HepG2 (cell line): ENCODE measurements around the gene STIM2. TPM values are rescaled to one million over a fixed set of nuclear protein-coding genes. Genes with fewer than 3 reads are reported as not detected.

Source experiments
- ATAC-seq: fragments of 200-7000 bp; cut with Tn5 transposase; 3 replicates; pipeline ENCODE4 v1.9.1; 2020; ENCODE audit warnings: mild to moderate bottlenecking, moderate library complexity
- BruUV-seq: library from RNA; stranded (reverse); fragments of 400-500 nt; replicated peaks from 2 replicates; lab custom pipeline; 2021; lab: Mats Ljungman, UMichigan
- CTCF ChIA-PET: fragments of 300-600 bp; formaldehyde crosslinking; extraction: SDS; loops from one replicate; lab custom pipeline; 2021; ENCODE audit warnings: low total read pairs, inconsistent platforms, low intra/inter-chr PET ratio; lab: Yijun Ruan, JAX
- POLR2A ChIA-PET: fragments of 350-600 bp; sonication (Branson Sonifier 250); formaldehyde crosslinking; loops from one replicate; lab custom pipeline; 2020; ENCODE audit warnings: antibody characterized with exemption, inconsistent platforms; lab: Yijun Ruan, JAX
- DNase-seq: peaks from one replicate; pipeline ENCODE4 v3.0.0-alpha.2; 2015; ENCODE audit warnings: low spot score
- FAIRE-seq: peaks from 3 replicates; lab custom pipeline; 2011; peaks lifted over from hg19 to GRCh38; lab: Jason Lieb, UNC
- H2AFZ ChIP-seq: one replicate; pipeline ENCODE4 v1.6.1; 2011; ENCODE audit warnings: low read length, inconsistent platforms
- H3K27ac ChIP-seq: fragments of 300-600 bp; 3 replicates; pipeline ENCODE4 v1.8.0; 2011; ENCODE audit warnings: mixed run types, mild to moderate bottlenecking, mixed read lengths, low read length, inconsistent platforms; ENCODE audit not compliant: insufficient read depth; ENCODE audit errors: extremely low read length
- H3K27me3 ChIP-seq, 2 experiments: fragments of 200-600 bp in 1 of 2; 2 replicates in 1 of 2; 3 replicates in 1 of 2; pipeline versions ENCODE4 v1.6.0 to v1.8.0; 2011; ENCODE audit warnings: low read length in 2 of 2, mild to moderate bottlenecking in 2 of 2, moderate library complexity in 2 of 2, inconsistent platforms in 1 of 2; ENCODE audit not compliant: insufficient read depth in 2 of 2, control insufficient read depth in 1 of 2
- H3K36me3 ChIP-seq, 2 experiments: fragments of 200-600 bp in 1 of 2; replicated peaks in 1 of 2; 2 replicates in 1 of 2; 3 replicates in 1 of 2; pipeline versions ENCODE4 v1.5.1 to v1.8.0; 2011; ENCODE audit warnings: low read length in 2 of 2, inconsistent platforms in 1 of 2; ENCODE audit not compliant: insufficient read depth in 2 of 2, control insufficient read depth in 1 of 2
- H3K4me1 ChIP-seq: 2 replicates; pipeline ENCODE4 v1.5.1; 2012; ENCODE audit warnings: low read length, inconsistent platforms; ENCODE audit not compliant: insufficient read depth
- H3K4me2 ChIP-seq: 2 replicates; pipeline ENCODE4 v1.6.0; 2011; ENCODE audit warnings: low read depth, low read length, inconsistent platforms
- H3K4me3 ChIP-seq, 3 experiments: fragments of 200-600 bp in 1 of 3; sonication (generic), shearing (Covaris generic) in 1 of 3; replicated peaks in 1 of 3; 2 replicates each; pipeline ENCODE4 v1.5.1; 2011 to 2016; ENCODE audit warnings: low read length in 3 of 3, inconsistent platforms in 2 of 3, low read depth in 2 of 3, mild to moderate bottlenecking in 2 of 3, control low read depth in 1 of 3, mixed read lengths in 1 of 3; ENCODE audit not compliant: insufficient read depth in 1 of 3
- H3K79me2 ChIP-seq: one replicate; pipeline ENCODE4 v1.6.1; 2011; ENCODE audit warnings: low read length, inconsistent platforms; ENCODE audit not compliant: insufficient read depth
- H3K9ac ChIP-seq: 2 replicates; pipeline ENCODE4 v1.6.0; 2011; ENCODE audit warnings: mild to moderate bottlenecking, low read depth, low read length, inconsistent platforms; ENCODE audit not compliant: insufficient read depth
- H3K9me3 ChIP-seq: 2 replicates; pipeline ENCODE4 v1.5.1; 2012; ENCODE audit warnings: mild to moderate bottlenecking, low read length
- H4K20me1 ChIP-seq: 2 replicates; pipeline ENCODE4 v1.6.0; 2011; ENCODE audit warnings: inconsistent platforms, mild to moderate bottlenecking, low read length, moderate library complexity; ENCODE audit not compliant: insufficient read depth
- ELF1 ChIP-seq: sonication (generic); formaldehyde crosslinking; IDR thresholded peaks from 2 replicates; pipeline ENCODE4 v1.4.0; 2020; ENCODE audit warnings: missing genetic modification reagents
- EP300 ChIP-seq, 3 experiments: sonication (generic) in 1 of 3; formaldehyde crosslinking in 1 of 3; IDR thresholded peaks; 2 replicates each; pipeline versions ENCODE4 v1.5.1 to v1.6.1; 2011 to 2020; ENCODE audit warnings: low read depth in 2 of 3, low read length in 2 of 3, borderline replicate concordance in 1 of 3, improper control_type of control experiment in 1 of 3, mild to moderate bottlenecking in 1 of 3, missing genetic modification reagents in 1 of 3, moderate library complexity in 1 of 3
- ZNF770 ChIP-seq: sonication (generic); formaldehyde crosslinking; IDR thresholded peaks from 2 replicates; pipeline ENCODE4 v1.5.0; 2020; ENCODE audit warnings: mild to moderate bottlenecking, missing genetic modification reagents
- ZSCAN30 ChIP-seq: sonication (generic); formaldehyde crosslinking; IDR thresholded peaks from 2 replicates; pipeline ENCODE4 v1.5.0; 2020; ENCODE audit warnings: mild to moderate bottlenecking, missing genetic modification reagents
- WGBS: methylation state at CpG from one replicate; pipeline ENCODE4 v1.1.6; 2017; ENCODE audit warnings: low lambda C conversion rate; 5-methylcytosine and 5-hydroxymethylcytosine counted together
- in situ Hi-C: cut with HindIII; loops from 2 replicates; pipeline ENCODE4 v1.10.0; 2017; ENCODE audit warnings: low pct_unique_long_range_greater_than_20kb; ENCODE audit not compliant: extremely low pct_ligation_motif_present
- intact Hi-C: fragments of 100-400 bp; cut with micrococcal nuclease; formaldehyde crosslinking; loops from one replicate; pipeline ENCODE4 v1.10.0; 2022; ENCODE audit not compliant: unreplicated experiment
- polyA plus RNA-seq, 8 experiments: library from polyadenylated mRNA; depleted of rRNA in 3 of 8; stranded (reverse) in 7 of 8; unstranded in 1 of 8; fragments of >200 nt; fragmentation: Illumina TruSeq in 4 of 8; extraction: Trizol in 4 of 8; gene quantifications; 2 replicates each; pipeline versions ENCODE4 v1.2.1 to v1.2.3, GENCODE V29; 2011 to 2016; ENCODE audit warnings: low read depth in 4 of 8, missing spikeins in 1 of 8, mixed read lengths in 1 of 8; ENCODE audit not compliant: insufficient read depth in 1 of 8
- total RNA-seq, 5 experiments: library from RNA; depleted of rRNA; stranded (reverse); fragments of >200 nt; fragmentation: Illumina TruSeq; extraction: Trizol; gene quantifications; 2 replicates each; pipeline ENCODE4 v1.2.3, GENCODE V29; 2016; ENCODE audit warnings: low read depth in 1 of 5

The STIM2 gene
- total and polyA plus RNA-seq, 2 of the 13 experiments (the other 11 are each of a cell fraction or from before 2014, with no cell fraction given) = 19.3 to 19.4 TPM

GRCh38 chr4:27011401-27011800, 150.8 kb downstream of the STIM2 start (continued):
- TF ChIP-seq EP300 (IDR thresholded peaks at IDR 0.05; ENCODE audit: low read depth in 2 of 2, low read length in 2 of 2) (no peak), EP300 (CRISPR knock-in tag; IDR thresholded peaks at IDR 0.05; ENCODE audit: borderline replicate concordance) (no peak)

GRCh38 chr4:27013012-27013411, 152.4 kb downstream of the STIM2 start:
- ATAC-seq (no peak), DNase-seq (no peak), FAIRE-seq (no peak)
- Histone ChIP-seq H3K36me3 (peaks cover 0 to 4% of the 10 kb centered on the region in 2 experiments; a peak in 2 of 5 replicates), H3K4me3 (no peak overlapping the region), H3K27ac (no peak overlapping the region), H2AFZ (no peak overlapping the region), H3K4me2 (no peak overlapping the region), H3K27me3 (no peaks in the 10 kb centered on the region), H3K9ac (no peak overlapping the region), H3K9me3 (no peaks in the 10 kb centered on the region), H3K79me2 (no peaks in the 10 kb centered on the region), H3K4me1 (no peaks in the 10 kb centered on the region), H4K20me1 (no peaks in the 10 kb centered on the region)
- BruUV-seq = no TSS peak
- 95% methylated on average over 4 of the region's 4 CpGs for WGBS
- ChIA-PET CTCF (no interaction called here), POLR2A (no interaction called here)
- TF ChIP-seq ZNF770 (CRISPR knock-in tag) (no peak), ZSCAN30 (no peak), ELF1 (CRISPR knock-in tag) (no peak)
- in situ Hi-C loops (loop anchor here (10.0 to 25.0 kb wide), 2 partner anchors 226 to 538 kb away; no protein-coding TSS in a partner anchor), intact Hi-C loops (loop anchor here (5.0 to 10.0 kb wide), 3 partner anchors 288 to 686 kb away; no protein-coding TSS in a partner anchor)
